HG02763 (cell line): ENCODE results near the gene MCM9.
"Not testable (repeated sequence)": the region's sequence is repeated elsewhere in the genome, so short reads cannot be mapped to it uniquely, and the experiment has no call there.

ENCODE experiments used
- ATAC-seq: cut with Tn5 transposase; IDR thresholded peaks from one replicate; pipeline ENCODE4 v1.9.1; 2021; ENCODE audit warnings: mild to moderate bottlenecking, moderate library complexity; ENCODE audit not compliant: unreplicated experiment

Gene MCM9

DNA sequence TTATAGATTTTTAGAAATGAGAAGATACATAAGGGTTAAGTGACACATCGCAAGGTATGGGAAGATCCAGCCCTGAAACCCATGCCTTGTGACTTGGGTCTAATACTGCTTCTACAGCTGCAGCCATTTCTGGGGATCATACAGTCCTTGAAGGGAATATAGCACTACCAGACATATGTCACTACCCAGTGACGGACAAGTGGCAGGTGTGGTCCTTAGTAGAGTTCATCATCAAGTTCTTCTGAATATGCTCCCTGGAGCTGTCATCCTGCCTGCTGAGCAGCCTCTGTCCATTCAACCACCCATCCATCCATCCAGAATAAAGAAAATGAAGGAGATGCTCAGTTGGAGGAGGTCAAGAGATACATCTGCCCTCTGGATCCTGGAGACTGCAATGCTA, 159.6 kb downstream of the MCM9 start:
- no peak for ATAC-seq

DNA sequence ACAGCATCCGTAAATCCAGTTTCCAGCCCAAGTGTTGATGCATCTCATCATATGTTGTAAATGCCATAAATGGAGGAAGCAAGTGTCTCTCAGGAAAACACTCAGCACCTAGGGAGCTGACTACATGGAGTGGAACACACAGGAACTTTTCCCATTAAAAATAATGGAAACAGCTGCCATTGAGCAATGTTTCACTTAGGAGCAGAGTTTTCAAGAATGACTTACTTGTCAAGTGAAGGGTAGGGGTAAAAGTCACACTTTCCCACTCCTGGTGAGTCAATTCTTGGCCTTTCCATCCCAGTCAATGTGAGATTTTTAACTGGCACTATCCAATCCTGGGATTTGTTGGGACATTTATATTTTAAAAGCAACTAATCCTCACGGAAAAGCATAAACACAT, 160.4 kb downstream of the MCM9 start:
- ATAC-seq: no peak

DNA sequence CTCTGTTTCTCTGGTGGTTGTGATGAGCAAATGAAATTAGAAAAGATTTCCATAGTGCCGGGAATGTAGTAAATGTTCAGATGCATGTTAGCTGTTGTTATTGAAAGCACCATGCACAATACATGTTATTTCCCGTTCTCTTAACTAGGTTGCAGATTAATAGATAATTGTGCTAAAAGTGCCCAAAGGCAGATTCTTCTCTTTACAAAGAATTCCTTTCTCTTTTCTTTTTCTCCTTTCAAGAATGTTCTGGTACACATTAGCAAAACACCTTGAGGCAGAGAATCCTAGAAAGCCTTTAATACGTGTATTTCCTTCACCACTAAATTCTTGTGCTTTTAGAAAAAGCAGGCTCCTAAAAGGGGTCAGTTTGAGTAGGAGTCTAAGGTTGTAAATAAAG, 162.1 kb downstream of the MCM9 start:
- ATAC-seq: no peak

DNA sequence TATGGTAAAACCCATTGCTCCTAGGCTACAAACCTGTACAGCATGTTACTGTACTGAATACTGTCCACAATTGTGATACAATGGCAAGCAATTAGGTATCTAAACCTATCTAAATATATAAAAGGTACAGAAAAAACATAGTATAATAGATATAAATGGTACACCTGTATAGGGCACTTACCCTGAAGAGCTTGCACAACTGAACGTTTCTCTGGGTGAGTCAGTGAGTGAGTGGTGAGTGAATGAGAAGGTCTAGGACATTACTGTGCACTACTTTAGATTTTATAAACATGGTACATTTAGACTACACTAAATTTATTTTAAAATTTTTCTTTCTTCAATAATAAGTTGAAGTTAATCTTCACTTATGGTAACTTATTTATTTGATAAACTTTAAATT, 163.7 kb downstream of the MCM9 start:
- no peak for ATAC-seq

DNA sequence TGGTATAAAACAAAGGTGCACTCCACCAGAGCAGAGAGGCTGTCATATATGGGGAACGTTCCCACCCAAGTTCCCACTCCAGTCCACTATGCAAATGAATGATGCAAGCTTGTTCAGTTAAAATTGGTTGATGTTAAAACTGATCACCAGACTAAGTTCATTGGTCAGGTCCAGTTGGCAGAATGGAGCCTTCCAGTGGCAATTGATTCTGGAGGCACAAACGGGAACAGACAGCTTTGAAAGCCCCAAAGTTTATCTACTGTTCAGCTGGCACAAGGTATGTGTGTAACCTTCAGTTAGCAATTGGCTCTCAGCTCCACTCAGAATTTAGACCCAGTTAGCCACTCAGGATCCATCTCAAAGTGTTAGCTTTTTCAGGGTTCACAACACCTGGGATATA, 164.1 kb downstream of the MCM9 start:
- no peak for ATAC-seq

- no peak for ATAC-seq
Observed at GRCh38 chr6:118770112-118770788, 164.7 kb downstream of the MCM9 start.

- no peak for ATAC-seq
Observed at GRCh38 chr6:118768904-118769325, 166.0 kb downstream of the MCM9 start.

- no peak for ATAC-seq
Observed at GRCh38 chr6:118768441-118768840, 166.5 kb downstream of the MCM9 start.

- ATAC-seq: not testable (repeated sequence)
Observed at GRCh38 chr6:118765316-118765715, 169.6 kb downstream of the MCM9 start.

DNA sequence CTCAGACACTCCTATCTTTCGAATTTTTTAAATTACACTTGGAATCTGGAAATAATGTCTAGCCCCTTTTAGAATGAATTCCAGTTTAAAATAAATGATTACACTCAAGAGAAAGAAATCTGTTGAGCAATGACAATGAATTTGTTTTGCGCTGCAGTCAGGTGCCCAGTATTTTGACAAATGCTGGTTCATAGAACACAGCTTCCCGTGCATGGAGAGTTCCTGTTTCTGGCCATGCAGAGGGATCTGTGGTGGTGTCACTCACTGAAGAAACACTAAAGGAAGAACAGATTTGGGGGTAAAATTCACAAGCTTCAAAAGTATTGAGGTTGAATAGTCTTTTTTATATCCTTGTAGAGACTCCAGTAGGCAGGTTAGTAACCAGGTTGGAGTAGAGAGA, 170.2 kb downstream of the MCM9 start:
- no peak for ATAC-seq
